GM21515 (cell line): ENCODE data around the gene AMOTL2.

Source experiments
- ATAC-seq: cut with Tn5 transposase; IDR thresholded peaks from one replicate; pipeline ENCODE4 v1.9.1; 2021; ENCODE audit not compliant: unreplicated experiment

Gene AMOTL2

DNA sequence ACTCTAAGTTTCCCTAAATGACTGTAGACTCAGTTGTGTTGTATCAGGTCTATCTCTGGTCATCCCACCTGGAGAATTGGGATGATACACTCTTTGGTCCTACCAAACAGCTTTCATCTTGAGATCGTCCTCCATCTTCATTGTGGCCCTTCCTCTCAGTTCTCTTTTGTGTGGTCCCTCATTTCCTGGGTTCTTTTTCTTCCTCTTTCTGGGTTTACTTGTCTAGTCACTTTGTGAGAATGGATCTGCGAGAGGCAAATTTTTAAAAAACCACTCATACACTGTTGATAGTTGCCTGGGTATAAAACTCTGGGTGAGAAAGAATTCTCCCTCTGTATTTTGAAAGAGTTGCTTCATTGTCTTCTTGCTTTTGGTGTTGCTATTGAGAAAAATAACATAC, 6.0 kb upstream of the AMOTL2 start:
- ATAC-seq, result no peak

DNA sequence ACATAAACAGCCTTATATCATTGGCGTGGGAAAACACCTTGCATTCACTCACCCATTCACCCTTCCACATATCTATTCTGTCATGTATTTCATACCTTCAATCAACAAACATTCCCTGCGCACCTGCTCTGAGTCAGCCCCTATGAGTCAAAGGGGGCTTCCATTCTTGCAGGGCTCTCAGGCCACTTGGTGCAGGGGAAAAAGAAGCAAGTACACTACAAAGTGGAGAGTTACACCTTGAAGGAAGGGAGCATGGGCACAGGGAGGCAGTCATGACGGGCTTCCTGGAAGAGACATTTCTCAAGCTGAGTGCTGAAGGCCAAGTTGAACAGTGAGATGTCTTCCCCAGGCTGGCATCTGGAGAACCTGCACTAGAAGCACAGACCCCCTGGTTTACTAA, 4.6 kb upstream of the AMOTL2 start:
- ATAC-seq, result no peak

DNA sequence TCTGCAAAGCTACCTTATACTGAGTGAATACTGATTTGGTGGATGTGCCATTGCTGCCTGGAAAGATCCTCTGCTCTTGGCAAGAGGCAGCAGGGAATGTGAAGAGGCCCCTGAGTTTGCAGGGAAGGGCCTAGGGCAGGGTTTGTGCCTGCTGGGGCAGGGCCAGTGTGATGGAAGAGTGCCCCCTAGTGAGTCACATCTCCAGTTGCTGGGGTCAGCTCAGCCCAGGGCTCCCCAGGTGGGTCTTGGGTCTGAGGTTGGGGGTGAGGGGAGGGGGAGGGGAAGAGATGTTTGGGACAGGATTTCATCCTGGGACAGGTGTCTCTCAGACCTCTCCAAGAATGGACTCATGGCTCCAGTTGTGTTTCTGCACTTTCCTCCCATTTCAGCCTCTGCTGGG, 4.1 kb upstream of the AMOTL2 start:
- ATAC-seq, result no peak

DNA sequence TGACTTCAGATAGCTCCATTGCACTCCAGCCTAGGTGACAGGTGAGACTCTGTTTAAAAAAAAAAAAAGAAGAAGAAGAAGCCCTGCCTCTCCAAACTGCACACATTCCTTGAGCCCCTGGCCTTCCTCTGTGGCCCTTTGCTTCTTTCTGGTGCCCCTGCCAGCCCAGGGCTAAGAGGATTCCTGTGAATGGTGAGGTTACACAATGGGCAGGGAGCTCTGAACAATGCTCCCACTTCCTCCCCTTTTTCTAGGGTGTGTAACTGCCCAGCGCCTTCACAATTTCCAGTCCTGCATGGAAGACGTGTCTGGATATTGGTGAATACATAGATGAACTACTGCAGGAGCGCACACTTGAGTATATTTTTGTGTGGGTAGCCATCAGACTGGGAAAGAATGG, 3.6 kb upstream of the AMOTL2 start:
- ATAC-seq, result no peak

DNA sequence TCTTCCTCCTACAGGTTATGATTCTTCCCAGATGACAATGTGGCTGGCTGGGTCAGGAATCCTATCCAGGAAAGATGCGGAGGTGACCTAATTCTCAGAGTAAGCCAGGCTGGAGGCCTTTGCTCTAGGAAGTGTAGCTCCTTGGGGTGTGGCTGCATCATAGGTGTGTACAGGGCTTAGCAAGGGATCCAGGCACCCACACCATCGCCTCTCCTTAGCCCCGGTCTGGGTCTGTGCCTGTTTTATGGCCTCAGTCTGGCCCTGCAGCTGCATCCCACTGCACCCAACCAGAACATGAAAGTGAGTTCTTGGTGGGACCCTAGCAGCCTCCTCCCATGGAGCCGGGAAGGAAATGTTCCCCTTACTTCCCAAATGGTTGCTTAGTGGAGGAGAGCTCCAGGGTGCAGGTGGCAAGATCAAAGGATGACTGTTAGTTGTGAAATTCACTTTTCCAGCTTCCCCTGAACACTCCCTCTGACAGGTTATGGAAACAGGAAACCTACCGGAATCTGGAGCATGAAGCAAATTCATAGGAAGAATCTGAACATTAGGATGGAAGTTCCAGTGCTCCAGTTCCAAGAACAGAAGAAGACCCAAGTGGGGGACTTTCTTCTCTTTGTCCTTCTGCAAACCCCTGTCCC, 2.7 kb upstream of the AMOTL2 start:
- ATAC-seq, result no peak

DNA sequence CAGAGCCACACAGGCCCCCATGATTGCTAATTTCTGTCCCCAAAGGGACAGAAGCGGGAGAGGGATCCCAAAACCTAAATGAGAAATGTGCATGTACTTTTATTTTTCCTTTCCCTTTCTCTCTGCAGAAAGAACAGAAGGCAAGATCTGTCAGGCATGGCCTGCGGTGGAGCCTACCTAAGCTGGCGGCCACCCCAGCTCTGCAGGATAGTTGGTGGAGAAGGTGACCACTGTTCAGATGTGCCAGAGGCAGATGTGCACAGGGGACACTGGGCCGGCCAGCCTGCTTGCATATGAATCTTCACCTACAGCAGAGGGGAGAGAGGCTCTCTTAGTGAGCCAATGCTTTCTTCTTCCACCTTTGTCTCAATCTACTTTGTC, 2.1 kb upstream of the AMOTL2 start:
- ATAC-seq, result no peak

DNA sequence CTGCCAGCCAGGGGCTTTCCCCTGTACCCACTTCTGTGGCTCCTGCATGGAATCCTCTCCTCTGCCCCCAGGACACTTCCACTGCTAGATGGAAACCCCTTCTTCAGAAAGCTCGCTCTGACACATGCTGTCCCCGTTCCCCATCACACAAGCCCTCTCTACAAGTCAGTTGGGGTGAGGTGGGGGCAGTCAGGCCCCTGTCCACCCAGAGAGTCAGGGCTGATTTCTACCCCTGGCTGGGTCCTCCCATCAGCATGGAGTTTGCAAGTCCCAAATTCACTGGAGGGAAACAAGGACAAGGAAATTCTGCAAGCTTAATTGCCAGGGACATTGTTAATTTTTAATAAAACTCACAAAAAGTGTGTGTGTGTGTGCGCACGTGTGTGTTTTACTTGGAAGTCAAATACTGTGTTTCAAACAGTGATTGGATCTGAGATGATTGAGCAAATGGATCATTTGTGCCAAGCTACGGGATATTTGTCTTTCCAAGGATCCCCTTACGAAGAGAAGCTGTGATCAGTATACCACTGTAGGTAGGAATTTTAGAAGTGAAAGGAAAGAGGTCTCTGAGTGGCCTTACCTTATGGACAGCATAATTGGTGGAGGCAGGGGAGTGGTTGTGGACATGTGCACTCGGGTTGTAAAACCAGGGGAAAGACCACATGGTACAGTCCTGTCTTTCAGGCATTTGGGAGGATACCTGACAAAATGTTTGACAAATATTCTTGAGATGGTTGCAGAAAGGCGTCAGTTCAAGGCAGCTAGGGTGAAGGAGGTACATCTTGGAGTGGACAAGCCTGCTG, 1.5 kb upstream of the AMOTL2 start:
- no peak for ATAC-seq

DNA sequence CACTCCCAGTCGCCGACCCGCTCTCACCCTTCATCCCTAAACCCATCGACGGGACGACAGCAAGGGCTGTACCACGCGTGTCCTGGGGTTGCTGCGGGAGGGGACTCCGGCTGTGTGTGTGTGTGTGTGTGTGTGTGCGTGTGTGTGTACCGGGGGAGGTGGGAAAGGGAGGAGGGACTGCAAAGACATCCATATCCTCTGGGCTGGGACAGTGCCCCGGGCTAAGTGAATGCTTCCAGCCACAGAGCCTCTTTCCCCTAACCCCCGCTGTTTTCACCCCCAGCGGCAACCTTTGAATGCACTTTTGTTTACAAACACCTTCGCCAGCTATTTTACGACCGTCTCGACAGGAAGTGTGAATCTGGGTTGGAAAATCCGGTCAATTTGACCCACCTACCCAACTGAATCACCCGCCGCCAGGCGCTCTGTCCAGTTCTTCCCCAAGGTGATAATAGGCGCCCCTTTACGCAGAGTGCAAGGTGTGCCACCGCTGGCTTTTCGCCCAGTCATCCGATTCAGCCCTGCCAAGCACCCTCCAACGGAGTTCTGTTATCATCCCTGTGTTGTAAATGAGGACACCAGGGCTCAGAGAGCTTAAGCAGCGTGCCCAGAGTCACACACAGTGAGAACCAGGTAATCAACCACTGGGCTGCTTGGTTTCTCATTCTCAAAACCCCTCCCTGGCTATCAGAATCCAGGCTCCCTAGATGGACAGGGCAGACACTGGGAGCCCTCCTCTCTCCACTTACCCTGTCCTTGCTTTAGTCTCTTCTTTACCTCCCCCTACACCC, 739 bp upstream of the AMOTL2 start:
- ATAC-seq, result no peak

DNA sequence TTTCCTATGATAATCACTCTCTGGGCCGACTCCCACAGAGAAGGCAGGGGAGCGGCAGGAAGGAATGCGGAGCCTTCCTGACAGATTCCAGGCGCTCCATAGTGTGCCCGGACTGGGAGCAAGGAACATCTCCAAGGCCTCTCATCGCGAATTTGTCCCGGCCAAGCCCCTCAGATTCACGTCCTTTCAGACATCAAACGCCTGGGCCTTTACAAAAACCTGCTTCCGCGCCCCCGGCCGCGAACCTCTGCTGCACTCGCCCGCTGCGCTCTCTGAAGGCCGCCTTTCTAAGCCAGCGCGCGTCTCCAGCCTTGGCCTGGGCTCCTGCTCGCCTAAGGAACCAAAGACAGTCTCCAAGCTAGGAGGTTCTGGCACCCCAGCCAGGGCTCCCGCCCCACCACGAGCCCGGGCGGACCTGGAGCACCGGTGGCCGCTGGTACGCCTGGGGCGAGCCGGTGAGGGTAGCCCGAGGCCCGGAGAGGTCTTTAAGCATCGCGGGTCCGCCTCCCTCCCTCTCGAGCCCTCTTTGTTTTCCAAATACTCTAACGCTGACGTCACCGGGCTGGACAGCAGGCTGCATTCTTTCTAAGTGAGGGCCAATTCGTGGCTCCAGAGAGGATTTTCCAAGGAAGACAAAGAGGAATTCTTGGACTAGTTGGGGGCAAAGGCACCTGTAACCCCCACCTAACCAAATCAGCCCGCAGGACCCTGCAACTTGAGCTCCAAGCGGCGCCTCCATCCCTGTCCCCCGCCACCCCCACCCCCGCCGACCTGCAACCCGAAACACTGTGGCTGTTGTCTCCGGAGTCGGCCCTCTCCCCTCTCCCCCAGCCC, 759 bp downstream of the AMOTL2 start:
- no peak for ATAC-seq

DNA sequence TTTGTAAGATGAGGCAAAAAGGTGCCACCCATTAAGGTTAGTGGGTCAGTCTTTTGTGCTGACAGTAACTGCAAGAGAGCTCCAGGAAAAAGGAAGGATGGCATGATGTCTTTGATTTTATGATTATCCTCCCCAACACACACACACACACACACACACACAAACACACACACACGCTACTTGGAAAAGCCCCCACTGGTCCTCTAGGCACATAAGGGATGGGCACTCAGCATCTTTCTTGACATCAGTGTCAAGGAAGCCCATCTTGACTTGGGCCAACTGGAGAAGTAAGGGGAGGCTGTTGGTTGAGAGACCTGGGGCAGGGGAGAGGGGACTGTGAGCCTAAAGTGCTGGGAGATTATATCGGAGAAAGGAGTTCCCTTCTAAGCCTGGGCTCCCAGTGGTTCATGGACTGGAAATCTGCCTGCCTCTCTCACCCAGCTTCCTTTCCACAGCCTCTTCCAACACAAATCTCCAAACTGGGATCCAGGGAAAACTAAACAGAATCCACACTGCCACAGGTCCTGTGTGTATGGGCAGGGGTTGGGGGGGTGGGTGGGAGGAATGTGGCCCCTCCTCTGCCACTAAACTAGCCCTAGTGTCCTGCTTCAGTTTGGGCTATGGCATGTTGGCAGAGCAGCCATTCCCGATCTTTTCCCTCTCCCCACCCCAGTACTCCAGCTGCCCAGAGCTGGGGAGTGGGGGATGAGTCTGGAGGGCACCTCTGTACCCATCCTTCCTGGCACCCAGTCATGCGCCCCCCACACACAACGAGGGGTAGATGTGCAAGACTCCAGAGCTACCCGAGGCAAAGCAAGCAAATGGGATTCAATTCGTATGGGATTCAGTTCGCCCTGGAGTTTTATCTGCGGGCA, 1.6 kb downstream of the AMOTL2 start:
- ATAC-seq, result no peak

DNA sequence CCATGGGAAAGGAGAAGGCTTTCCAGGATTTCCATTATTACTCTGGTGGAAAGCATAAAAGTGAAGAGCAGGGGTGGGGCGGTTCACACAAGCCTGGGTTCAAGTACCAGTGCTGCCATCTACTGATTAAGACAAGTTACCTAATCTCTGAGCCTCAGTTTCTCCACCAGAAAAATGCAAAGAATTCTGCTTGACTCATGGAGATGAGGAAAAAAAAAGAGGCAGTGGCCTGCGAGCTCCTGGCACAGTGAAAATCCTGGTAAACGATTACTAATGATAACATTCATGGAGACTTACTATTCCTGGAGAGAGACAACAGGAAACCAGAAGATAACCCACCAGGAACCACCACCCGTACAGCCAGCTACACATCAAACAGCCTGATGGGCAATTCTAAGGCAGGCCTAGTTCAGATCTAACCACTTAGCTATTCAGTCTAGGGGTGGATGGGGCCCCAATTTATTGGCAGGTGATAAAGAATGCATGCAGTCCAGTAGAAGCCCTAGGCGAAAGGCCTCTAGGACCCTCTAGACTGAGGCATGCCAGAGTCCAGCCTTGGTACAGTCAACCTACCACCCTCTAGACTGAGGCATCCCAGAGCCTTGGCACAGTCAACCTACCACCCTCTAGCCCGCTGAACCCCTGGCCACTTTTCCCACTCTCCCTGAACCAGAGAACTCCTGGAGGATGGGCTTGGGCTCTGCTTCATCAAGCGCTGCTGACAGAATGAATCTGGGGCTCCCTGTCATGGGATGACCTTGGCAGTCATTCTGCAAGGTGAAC, 2.5 kb downstream of the AMOTL2 start:
- no peak for ATAC-seq

DNA sequence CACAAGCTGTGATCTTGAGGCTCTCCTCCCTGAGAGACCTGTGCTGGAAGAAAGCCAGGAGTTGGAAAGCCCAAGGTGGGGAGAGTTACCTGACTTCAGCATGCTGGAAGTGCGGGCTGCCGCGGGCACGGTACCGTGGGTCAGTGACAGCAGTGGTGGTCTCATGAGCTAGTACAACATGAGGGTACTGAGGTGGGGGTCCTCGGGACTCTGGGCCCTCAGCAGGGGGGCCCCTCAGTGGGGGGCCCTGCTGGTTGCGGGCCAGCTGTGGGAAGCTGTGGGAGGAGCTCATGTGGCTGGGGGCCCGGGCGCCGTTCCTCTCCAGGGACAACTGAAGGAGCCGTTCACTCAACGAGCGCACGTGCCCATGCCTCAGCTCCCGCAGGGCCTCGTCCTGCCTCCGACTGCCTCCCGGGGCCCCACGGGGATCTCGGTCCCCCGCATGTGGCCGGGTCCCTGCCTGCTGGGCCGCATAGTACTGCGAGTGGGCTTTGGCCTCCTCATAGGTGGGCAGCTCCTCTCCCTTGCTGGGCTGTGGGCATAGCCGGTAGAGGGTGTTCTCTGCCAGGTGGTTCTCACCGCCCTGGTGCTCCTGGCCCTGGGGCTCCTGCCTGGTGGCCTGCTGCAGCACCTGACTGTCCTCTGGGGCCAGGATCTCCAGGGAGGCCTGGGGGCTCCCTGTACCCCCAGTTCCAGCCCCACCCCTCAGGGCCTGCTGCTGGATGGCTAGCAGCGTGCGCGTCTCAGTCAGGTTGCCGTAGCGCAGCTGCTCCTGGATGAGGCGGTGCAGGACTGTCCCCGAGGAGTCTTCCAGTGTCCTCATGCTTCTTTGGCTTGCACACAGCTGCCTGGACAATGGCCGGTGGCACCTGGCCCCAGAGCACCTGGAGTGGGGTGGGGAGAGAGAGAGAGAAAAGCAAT, 3.4 kb downstream of the AMOTL2 start:
- ATAC-seq, result no peak

DNA sequence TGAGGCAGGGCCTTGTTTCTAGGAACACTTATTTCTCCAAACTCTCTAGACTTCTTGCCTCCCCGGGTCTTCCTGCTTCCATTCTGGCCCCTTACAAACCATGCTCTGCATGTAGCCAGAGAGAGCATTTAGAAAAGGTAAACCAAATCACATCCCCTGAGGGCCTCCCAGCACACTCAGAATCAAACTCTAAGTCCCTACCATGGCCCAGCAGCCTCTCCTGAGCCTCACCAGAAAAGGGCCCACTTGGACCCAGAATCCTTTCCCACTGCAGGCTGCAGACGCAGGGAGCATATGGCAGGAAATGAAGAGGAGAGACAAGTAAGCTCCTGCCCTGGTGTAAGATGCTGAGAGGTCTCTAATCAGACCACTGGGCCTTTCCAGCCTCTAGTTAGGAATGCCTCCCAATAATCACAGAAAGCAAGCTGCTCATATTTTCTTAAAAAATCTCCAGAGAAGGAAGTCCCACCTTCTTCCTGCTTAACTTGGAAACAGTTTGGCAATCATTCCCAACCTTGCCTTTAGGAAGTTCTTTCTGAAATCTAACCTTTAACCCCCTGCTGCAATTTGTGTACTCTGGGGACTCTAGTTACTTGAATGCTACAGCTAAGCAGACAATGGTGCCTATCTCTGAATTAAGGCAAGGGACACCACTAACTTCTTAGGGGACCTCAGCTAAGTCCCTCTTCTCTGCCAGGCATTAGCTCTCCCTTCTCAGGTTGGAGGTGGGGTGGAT, 4.2 kb downstream of the AMOTL2 start:
- ATAC-seq, result no peak

DNA sequence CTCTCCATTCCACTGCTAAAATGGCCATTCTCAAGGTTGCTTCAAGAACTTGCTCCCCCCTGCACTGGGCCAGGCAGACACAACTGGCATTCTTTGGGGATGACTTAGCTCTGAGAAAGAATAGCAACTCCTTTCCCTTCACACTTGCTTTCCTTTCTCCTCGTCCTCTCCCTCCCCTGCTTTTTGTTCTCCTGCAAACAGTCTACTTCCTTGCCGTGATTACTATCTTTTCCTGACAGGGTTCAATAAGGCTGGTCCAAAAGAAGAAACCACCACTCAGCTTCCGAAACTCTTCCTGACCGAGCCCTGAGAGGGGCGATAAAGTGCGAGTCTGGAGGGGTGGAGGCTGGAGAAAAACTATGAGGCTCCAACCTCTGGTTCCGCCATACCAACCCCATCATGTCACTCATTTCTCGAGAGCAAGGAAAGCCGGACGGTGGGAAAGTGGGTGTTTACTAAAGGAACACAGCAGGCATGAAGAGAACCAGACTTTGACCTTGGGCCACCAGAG, 5.0 kb downstream of the AMOTL2 start:
- no peak for ATAC-seq

DNA sequence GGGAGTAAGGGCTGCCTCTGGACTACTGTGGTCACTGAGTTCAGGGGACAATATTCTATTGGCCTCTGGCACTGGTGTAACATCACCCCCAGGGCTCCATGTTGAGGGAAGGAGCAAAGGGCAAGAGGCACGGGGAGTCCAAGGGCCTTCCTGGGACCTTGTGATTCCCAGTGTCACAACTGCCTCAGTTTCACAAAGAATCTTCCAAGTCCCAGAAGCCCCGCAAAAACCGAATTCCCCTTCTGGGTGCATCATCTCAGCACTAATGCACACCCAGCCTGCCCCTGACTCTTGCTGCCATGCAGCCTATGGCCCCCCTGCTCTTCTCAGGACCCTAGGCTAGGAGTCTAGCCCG, 5.5 kb downstream of the AMOTL2 start:
- ATAC-seq, result no peak

DNA sequence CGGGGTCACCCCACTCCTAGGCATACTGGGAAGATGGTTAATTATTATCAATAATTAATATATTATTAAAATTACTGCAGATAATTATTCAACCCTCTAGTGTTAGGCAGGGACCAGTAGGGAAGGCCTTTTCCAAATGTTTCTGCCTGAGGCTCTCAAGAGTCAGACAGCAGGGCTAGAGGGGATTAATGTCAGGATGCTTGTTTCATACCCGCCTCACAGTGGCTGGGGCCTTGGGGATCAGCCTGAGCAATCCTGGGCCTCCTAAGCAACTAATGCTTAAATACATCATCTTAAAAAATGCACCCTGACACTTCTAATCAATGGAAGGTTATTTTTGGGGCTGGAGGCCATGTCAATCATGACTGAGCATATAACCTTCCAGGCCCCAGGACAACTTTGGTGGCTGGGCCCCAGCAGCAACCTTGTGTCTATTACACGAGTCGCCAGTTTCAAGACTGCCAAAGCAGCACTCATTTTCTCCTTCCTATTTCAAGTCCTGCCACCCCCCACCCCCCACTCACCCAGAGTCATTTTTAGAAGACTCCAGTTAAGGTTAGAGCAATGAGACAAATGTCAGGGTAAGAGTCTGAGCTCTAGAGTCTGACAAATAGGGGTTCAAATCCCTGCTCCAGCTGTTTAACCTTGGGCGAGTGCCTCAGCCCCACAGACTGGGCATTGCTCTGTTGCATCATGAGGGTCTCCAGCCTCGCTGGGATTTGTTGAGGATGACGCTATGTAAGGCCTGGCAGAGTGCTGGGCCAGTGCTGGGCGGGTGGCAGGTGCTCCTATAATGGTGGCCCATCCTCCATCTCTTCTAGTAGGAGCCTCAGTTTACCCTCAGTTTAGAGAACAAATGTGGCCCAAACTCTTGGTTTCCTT, 6.1 kb downstream of the AMOTL2 start:
- ATAC-seq, result no peak
